HepG2 (cell line): ENCODE results near the gene IKZF2. TPM values are rescaled to one million over a fixed set of nuclear protein-coding genes. Genes with fewer than 3 reads are reported as not detected.

Experiments
- ATAC-seq: fragments of 200-7000 bp; cut with Tn5 transposase; 3 replicates; pipeline ENCODE4 v1.9.1; 2020; ENCODE audit warnings: mild to moderate bottlenecking, moderate library complexity
- BruUV-seq: library from RNA; stranded (reverse); fragments of 400-500 nt; replicated peaks from 2 replicates; lab custom pipeline; 2021; lab: Mats Ljungman, UMichigan
- CTCF ChIA-PET: fragments of 300-600 bp; formaldehyde crosslinking; extraction: SDS; loops from one replicate; lab custom pipeline; 2021; ENCODE audit warnings: low total read pairs, inconsistent platforms, low intra/inter-chr PET ratio; lab: Yijun Ruan, JAX
- POLR2A ChIA-PET: fragments of 350-600 bp; sonication (Branson Sonifier 250); formaldehyde crosslinking; loops from one replicate; lab custom pipeline; 2020; ENCODE audit warnings: antibody characterized with exemption, inconsistent platforms; lab: Yijun Ruan, JAX
- DNase-seq: peaks from one replicate; pipeline ENCODE4 v3.0.0-alpha.2; 2015; ENCODE audit warnings: low spot score
- FAIRE-seq: peaks from 3 replicates; lab custom pipeline; 2011; peaks lifted over from hg19 to GRCh38; lab: Jason Lieb, UNC
- H2AFZ ChIP-seq: one replicate; pipeline ENCODE4 v1.6.1; 2011; ENCODE audit warnings: low read length, inconsistent platforms
- H3K27ac ChIP-seq: fragments of 300-600 bp; 3 replicates; pipeline ENCODE4 v1.8.0; 2011; ENCODE audit warnings: mixed run types, mild to moderate bottlenecking, mixed read lengths, low read length, inconsistent platforms; ENCODE audit not compliant: insufficient read depth; ENCODE audit errors: extremely low read length
- H3K27me3 ChIP-seq, 2 experiments: fragments of 200-600 bp in 1 of 2; 2 replicates in 1 of 2; 3 replicates in 1 of 2; pipeline versions ENCODE4 v1.6.0 to v1.8.0; 2011; ENCODE audit warnings: low read length in 2 of 2, mild to moderate bottlenecking in 2 of 2, moderate library complexity in 2 of 2, inconsistent platforms in 1 of 2; ENCODE audit not compliant: insufficient read depth in 2 of 2, control insufficient read depth in 1 of 2
- H3K36me3 ChIP-seq, 2 experiments: fragments of 200-600 bp in 1 of 2; replicated peaks in 1 of 2; 2 replicates in 1 of 2; 3 replicates in 1 of 2; pipeline versions ENCODE4 v1.5.1 to v1.8.0; 2011; ENCODE audit warnings: low read length in 2 of 2, inconsistent platforms in 1 of 2; ENCODE audit not compliant: insufficient read depth in 2 of 2, control insufficient read depth in 1 of 2
- H3K4me1 ChIP-seq: 2 replicates; pipeline ENCODE4 v1.5.1; 2012; ENCODE audit warnings: low read length, inconsistent platforms; ENCODE audit not compliant: insufficient read depth
- H3K4me2 ChIP-seq: 2 replicates; pipeline ENCODE4 v1.6.0; 2011; ENCODE audit warnings: low read depth, low read length, inconsistent platforms
- H3K4me3 ChIP-seq, 3 experiments: fragments of 200-600 bp in 1 of 3; sonication (generic), shearing (Covaris generic) in 1 of 3; replicated peaks in 1 of 3; 2 replicates each; pipeline ENCODE4 v1.5.1; 2011 to 2016; ENCODE audit warnings: low read length in 3 of 3, inconsistent platforms in 2 of 3, low read depth in 2 of 3, mild to moderate bottlenecking in 2 of 3, control low read depth in 1 of 3, mixed read lengths in 1 of 3; ENCODE audit not compliant: insufficient read depth in 1 of 3
- H3K79me2 ChIP-seq: one replicate; pipeline ENCODE4 v1.6.1; 2011; ENCODE audit warnings: low read length, inconsistent platforms; ENCODE audit not compliant: insufficient read depth
- H3K9ac ChIP-seq: 2 replicates; pipeline ENCODE4 v1.6.0; 2011; ENCODE audit warnings: mild to moderate bottlenecking, low read depth, low read length, inconsistent platforms; ENCODE audit not compliant: insufficient read depth
- H3K9me3 ChIP-seq: 2 replicates; pipeline ENCODE4 v1.5.1; 2012; ENCODE audit warnings: mild to moderate bottlenecking, low read length
- H4K20me1 ChIP-seq: 2 replicates; pipeline ENCODE4 v1.6.0; 2011; ENCODE audit warnings: inconsistent platforms, mild to moderate bottlenecking, low read length, moderate library complexity; ENCODE audit not compliant: insufficient read depth
- BHLHE40 ChIP-seq: IDR thresholded peaks from 2 replicates; pipeline ENCODE4 v1.6.1; 2011; ENCODE audit warnings: low read length, improper control_type of control experiment
- NFE2L2 ChIP-seq: fragments of 150-350 bp; IDR thresholded peaks from 2 replicates; pipeline ENCODE4 v1.6.1; 2014; ENCODE audit warnings: low read length
- RAD21 ChIP-seq: fragments of 450-650 bp; formaldehyde crosslinking; IDR thresholded peaks from 2 replicates; pipeline ENCODE4 v1.5.0; 2020; ENCODE audit warnings: mild to moderate bottlenecking
- RCOR2 ChIP-seq: IDR thresholded peaks from 2 replicates; pipeline ENCODE4 v1.6.1; 2016; ENCODE audit warnings: missing biosample characterization, missing genetic modification reagents
- TRIM24 ChIP-seq: sonication (generic); formaldehyde crosslinking; IDR thresholded peaks from 2 replicates; pipeline ENCODE4 v1.8.0; 2022; ENCODE audit warnings: mild to moderate bottlenecking, missing genetic modification reagents
- ZNF138 ChIP-seq: sonication (generic); formaldehyde crosslinking; IDR thresholded peaks from 2 replicates; pipeline ENCODE4 v1.5.0; 2020; ENCODE audit warnings: mild to moderate bottlenecking, low read depth, missing genetic modification reagents
- ZNF530 ChIP-seq: sonication (generic); formaldehyde crosslinking; IDR thresholded peaks from 2 replicates; pipeline ENCODE4 v1.5.0; 2020; ENCODE audit warnings: low read depth, mild to moderate bottlenecking, missing genetic modification reagents
- ZNF552 ChIP-seq: sonication (generic); formaldehyde crosslinking; IDR thresholded peaks from 2 replicates; pipeline ENCODE4 v1.9.0; 2022; ENCODE audit warnings: missing genetic modification reagents, mild to moderate bottlenecking, borderline replicate concordance
- WGBS: methylation state at CpG from one replicate; pipeline ENCODE4 v1.1.6; 2017; ENCODE audit warnings: low lambda C conversion rate; 5-methylcytosine and 5-hydroxymethylcytosine counted together
- in situ Hi-C: cut with HindIII; loops from 2 replicates; pipeline ENCODE4 v1.10.0; 2017; ENCODE audit warnings: low pct_unique_long_range_greater_than_20kb; ENCODE audit not compliant: extremely low pct_ligation_motif_present
- intact Hi-C: fragments of 100-400 bp; cut with micrococcal nuclease; formaldehyde crosslinking; loops from one replicate; pipeline ENCODE4 v1.10.0; 2022; ENCODE audit not compliant: unreplicated experiment
- polyA plus RNA-seq, 8 experiments: library from polyadenylated mRNA; depleted of rRNA in 3 of 8; stranded (reverse) in 7 of 8; unstranded in 1 of 8; fragments of >200 nt; fragmentation: Illumina TruSeq in 4 of 8; extraction: Trizol in 4 of 8; gene quantifications; 2 replicates each; pipeline versions ENCODE4 v1.2.1 to v1.2.3, GENCODE V29; 2011 to 2016; ENCODE audit warnings: low read depth in 4 of 8, missing spikeins in 1 of 8, mixed read lengths in 1 of 8; ENCODE audit not compliant: insufficient read depth in 1 of 8
- total RNA-seq, 5 experiments: library from RNA; depleted of rRNA; stranded (reverse); fragments of >200 nt; fragmentation: Illumina TruSeq; extraction: Trizol; gene quantifications; 2 replicates each; pipeline ENCODE4 v1.2.3, GENCODE V29; 2016; ENCODE audit warnings: low read depth in 1 of 5
- TF ChIP-seq, protein P1 (sequence below): sonication (generic); formaldehyde crosslinking; IDR thresholded peaks from 2 replicates; pipeline ENCODE4 v1.4.0; 2020; ENCODE audit warnings: missing genetic modification reagents

The IKZF2 gene
- total and polyA plus RNA-seq, 2 of the 13 experiments (the other 11 are each of a cell fraction or from before 2014, with no cell fraction given) = 0.18 to 0.86 TPM

DNA sequence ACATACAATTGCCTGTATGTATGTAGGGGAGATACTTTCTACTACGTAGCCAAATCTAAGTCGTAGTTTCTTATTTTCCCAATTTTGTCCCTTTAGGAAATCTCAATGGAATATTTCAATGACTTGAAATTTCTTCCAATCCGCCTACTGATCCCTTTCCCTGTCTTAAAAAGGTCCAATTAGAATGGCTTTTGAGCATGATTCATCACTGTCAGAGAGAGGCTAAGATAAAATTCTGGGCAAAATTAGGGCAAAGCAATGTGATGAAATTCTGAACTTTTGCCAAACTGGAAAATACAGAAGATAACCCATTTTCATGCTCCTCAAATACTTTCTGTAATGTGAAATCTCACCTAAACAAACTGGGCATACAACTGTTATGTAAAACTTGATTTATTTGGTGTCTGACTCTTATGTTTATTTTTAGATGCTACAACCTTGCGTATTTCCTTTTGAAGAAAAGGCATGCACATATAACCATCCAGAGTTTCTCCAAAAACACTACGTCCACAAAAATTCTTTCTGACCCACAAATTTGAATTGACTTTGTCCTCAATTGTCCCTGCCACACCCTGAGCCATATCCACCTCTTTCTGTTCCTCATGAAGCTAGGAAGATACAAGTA, 147.1 kb downstream of the IKZF2 start:
- H4K20me1 ChIP-seq = no peaks in the 10 kb centered on the region
- DNase-seq = no peak
- H3K79me2 ChIP-seq = no peaks in the 10 kb centered on the region
- no peak overlapping the region for H2AFZ ChIP-seq
- no peaks in the 10 kb centered on the region for H3K4me1 ChIP-seq
- in situ Hi-C loops = no loop called here
- no peak for TF ChIP-seq RCOR2
- ChIA-PET POLR2A (no interaction called here), CTCF (no interaction called here)
- H3K4me2 ChIP-seq = no peak overlapping the region
- no TSS peak for BruUV-seq
- H3K4me3 ChIP-seq = no peak overlapping the region
- H3K36me3 ChIP-seq = no peaks in the 10 kb centered on the region
- FAIRE-seq = no peak
- 32% methylated on average over 5 of the region's 5 CpGs for WGBS
- intact Hi-C loops = loop anchor here (10.0 kb wide), 1 partner anchor 230 kb away; no protein-coding TSS in a partner anchor
- no peaks in the 10 kb centered on the region for H3K27me3 ChIP-seq
- no peak overlapping the region for H3K27ac ChIP-seq
- H3K9ac ChIP-seq = no peak overlapping the region
- H3K9me3 ChIP-seq = no peaks in the 10 kb centered on the region
- ATAC-seq = no peak

DNA sequence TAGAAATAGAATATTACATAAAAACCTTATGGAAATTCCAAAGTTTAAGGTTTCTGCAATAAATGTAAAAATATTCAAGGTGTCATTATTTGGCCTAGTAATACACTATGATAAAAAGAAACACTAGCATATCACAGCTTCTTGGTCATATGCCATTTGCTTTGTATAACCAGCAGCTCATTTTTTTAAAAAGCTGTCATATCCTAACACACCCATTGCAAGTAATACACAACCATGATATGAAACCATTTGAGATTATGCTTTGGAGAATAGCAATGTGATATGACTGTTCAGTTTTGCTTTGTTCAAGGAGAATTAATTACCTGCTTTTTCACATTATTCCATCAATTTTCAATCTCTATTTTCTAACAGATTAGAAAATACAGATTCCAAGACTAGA, 149.0 kb downstream of the IKZF2 start:
- Histone ChIP-seq H4K20me1 (no peaks in the 10 kb centered on the region), H3K4me1 (no peaks in the 10 kb centered on the region), H2AFZ (no peak overlapping the region), H3K36me3 (no peaks in the 10 kb centered on the region), H3K9ac (no peak overlapping the region), H3K27ac (no peak overlapping the region), H3K27me3 (no peaks in the 10 kb centered on the region), H3K79me2 (no peaks in the 10 kb centered on the region), H3K4me3 (no peak overlapping the region), H3K9me3 (no peaks in the 10 kb centered on the region), H3K4me2 (no peak overlapping the region)
- FAIRE-seq (no peak), DNase-seq (no peak), ATAC-seq (no peak)
- intact Hi-C loops (loop anchor here (10.0 kb wide), 1 partner anchor 228 kb away; no protein-coding TSS in a partner anchor), in situ Hi-C loops (no loop called here)
- ChIA-PET CTCF (no interaction called here), POLR2A (no interaction called here)
- no peak for TF ChIP-seq ZNF138 (CRISPR knock-in tag)
- no peak for TF ChIP-seq ZNF552
- TF ChIP-seq, protein P1, sequence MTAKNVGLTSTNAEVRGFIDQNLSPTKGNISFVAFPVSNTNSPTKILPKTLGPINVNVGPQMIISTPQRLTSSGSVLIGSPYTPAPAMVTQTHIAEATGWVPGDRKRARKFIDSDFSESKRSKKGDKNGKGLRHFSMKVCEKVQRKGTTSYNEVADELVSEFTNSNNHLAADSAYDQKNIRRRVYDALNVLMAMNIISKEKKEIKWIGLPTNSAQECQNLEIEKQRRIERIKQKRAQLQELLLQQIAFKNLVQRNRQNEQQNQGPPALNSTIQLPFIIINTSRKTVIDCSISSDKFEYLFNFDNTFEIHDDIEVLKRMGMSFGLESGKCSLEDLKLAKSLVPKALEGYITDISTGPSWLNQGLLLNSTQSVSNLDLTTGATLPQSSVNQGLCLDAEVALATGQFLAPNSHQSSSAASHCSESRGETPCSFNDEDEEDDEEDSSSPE (CRISPR knock-in tag) = no peak
- no peak for TF ChIP-seq TRIM24 (CRISPR knock-in tag)
- TF ChIP-seq BHLHE40 = no peak
- TF ChIP-seq RAD21 (CRISPR knock-in tag) = no peak
- TF ChIP-seq ZNF530 (CRISPR knock-in tag) = no peak
- no peak for TF ChIP-seq NFE2L2
- BruUV-seq = no TSS peak
